AG09319 (cell line): ENCODE results near the gene PRDM5.

Experiments
- DNase-seq: peaks from one replicate; pipeline ENCODE4 v3.0.0-alpha.2; 2010; ENCODE audit warnings: low read depth; ENCODE audit errors: extremely low read depth
- CTCF ChIP-seq: IDR thresholded peaks from 2 replicates; pipeline ENCODE4 v1.5.1; 2011; ENCODE audit warnings: low read depth, mild to moderate bottlenecking, inconsistent platforms, low read length, moderate library complexity

PRDM5 gene

GRCh38 chr4:120682981-120683380 is 239.5 kb downstream of the PRDM5 start:
- TF ChIP-seq CTCF, result no peak
- no peak for DNase-seq

- TF ChIP-seq CTCF, result no peak
- no peak for DNase-seq
Measured at GRCh38 chr4:120680647-120681228, 241.8 kb downstream of the PRDM5 start.

GRCh38 chr4:120673696-120674095 is 248.8 kb downstream of the PRDM5 start:
- no peak for DNase-seq
- TF ChIP-seq CTCF, result no peak

- no peak for DNase-seq
- TF ChIP-seq CTCF, result no peak
Measured at GRCh38 chr4:120672558-120673147, 249.9 kb downstream of the PRDM5 start.

GRCh38 chr4:120672076-120672475 is 250.4 kb downstream of the PRDM5 start:
- no peak for DNase-seq

GRCh38 chr4:120671538-120671937 is 251.0 kb downstream of the PRDM5 start:
- no peak for TF ChIP-seq CTCF
- DNase-seq, result no peak

More at GRCh38 chr4:120672076-120672475, 250.4 kb downstream of the PRDM5 start:
- TF ChIP-seq CTCF, result no peak

GRCh38 chr4:120667102-120667501 is 255.4 kb downstream of the PRDM5 start:
- no peak for DNase-seq
- TF ChIP-seq CTCF, result no peak
